ENCODE measurements around the gene BEGAIN. TPM values are rescaled to one million over a fixed set of nuclear protein-coding genes. Genes with fewer than 3 reads are reported as not detected.
A peak's percentile ranks its signal among the peaks of the same experiment; 100 is the strongest.

BEGAIN gene
- total and polyA plus RNA-seq, 9 of the 15 experiments (the other 6 are each of a cell fraction or from before 2014, with no cell fraction given): 0.07 to 0.68 (median 0.55) TPM; not detected in 3

DNA sequence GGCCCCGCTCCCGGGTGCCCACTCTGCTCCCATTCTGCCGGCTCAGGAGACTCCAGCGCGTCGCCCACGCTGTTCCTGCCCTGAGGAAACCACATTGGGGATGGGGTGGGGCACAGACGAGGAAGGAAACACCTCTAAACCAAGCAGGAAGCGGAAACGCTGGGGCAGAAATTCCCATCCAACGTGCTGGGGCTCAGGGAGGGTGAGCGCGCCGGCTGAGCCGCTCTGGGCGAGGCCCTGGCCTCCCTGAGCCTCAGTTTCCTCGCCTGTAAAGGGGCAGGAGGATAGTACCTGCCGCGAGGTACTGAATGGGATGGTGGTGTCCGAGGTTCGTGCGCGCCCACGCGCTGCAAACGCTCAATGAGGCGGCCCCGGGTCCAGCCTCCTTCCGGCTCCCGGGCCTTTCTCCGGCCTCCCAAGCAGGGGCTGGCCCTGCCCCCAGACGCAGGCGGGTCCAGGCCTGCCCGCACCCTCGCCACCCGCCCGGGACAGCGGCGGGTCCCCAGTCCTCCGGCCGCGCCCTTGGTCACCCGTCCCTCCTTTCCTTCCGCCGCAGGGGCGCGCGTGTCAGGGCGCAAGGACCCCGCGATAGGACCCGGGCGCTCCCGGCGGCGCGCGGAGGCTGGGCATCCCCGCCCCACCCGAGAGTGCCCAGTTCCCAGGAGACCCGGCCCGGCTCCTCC lies 673 bp downstream of the BEGAIN start (continued):
- TF ChIP-seq, protein P1, sequence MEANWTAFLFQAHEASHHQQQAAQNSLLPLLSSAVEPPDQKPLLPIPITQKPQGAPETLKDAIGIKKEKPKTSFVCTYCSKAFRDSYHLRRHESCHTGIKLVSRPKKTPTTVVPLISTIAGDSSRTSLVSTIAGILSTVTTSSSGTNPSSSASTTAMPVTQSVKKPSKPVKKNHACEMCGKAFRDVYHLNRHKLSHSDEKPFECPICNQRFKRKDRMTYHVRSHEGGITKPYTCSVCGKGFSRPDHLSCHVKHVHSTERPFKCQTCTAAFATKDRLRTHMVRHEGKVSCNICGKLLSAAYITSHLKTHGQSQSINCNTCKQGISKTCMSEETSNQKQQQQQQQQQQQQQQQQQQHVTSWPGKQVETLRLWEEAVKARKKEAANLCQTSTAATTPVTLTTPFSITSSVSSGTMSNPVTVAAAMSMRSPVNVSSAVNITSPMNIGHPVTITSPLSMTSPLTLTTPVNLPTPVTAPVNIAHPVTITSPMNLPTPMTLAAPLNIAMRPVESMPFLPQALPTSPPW (CRISPR knock-in tag; IDR thresholded peaks at IDR 0.05): 0 out of 2 replicates have a peak, but pooled peaks have one; percentile 60
- TF ChIP-seq, protein P2, sequence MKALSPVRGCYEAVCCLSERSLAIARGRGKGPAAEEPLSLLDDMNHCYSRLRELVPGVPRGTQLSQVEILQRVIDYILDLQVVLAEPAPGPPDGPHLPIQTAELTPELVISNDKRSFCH (CRISPR knock-in tag; IDR thresholded peaks at IDR 0.05): no peak
- TF ChIP-seq, protein P2 (tag; IDR thresholded peaks at IDR 0.05): 0 out of 2 replicates have a peak, but pooled peaks have one; percentile 41
- no peak for TF ChIP-seq ELF1 (tag; IDR thresholded peaks at IDR 0.05)
- peak; percentile 43 for TF ChIP-seq ZFX (CRISPR knock-in tag; IDR thresholded peaks at IDR 0.05)
- TF ChIP-seq RCOR1 (IDR thresholded peaks at IDR 0.05; ENCODE audit: borderline replicate concordance in 1 of 2, low read depth in 2 of 2, low read length in 2 of 2): no peak
- TF ChIP-seq EGR1 (conservative IDR thresholded peaks at IDR 0.05): peak; percentile 61
- TF ChIP-seq, protein P3, sequence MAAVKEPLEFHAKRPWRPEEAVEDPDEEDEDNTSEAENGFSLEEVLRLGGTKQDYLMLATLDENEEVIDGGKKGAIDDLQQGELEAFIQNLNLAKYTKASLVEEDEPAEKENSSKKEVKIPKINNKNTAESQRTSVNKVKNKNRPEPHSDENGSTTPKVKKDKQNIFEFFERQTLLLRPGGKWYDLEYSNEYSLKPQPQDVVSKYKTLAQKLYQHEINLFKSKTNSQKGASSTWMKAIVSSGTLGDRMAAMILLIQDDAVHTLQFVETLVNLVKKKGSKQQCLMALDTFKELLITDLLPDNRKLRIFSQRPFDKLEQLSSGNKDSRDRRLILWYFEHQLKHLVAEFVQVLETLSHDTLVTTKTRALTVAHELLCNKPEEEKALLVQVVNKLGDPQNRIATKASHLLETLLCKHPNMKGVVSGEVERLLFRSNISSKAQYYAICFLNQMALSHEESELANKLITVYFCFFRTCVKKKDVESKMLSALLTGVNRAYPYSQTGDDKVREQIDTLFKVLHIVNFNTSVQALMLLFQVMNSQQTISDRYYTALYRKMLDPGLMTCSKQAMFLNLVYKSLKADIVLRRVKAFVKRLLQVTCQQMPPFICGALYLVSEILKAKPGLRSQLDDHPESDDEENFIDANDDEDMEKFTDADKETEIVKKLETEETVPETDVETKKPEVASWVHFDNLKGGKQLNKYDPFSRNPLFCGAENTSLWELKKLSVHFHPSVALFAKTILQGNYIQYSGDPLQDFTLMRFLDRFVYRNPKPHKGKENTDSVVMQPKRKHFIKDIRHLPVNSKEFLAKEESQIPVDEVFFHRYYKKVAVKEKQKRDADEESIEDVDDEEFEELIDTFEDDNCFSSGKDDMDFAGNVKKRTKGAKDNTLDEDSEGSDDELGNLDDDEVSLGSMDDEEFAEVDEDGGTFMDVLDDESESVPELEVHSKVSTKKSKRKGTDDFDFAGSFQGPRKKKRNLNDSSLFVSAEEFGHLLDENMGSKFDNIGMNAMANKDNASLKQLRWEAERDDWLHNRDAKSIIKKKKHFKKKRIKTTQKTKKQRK (IDR thresholded peaks at IDR 0.05; ENCODE audit: borderline replicate concordance, low read depth, low read length): no peak
- no peak for TF ChIP-seq SMARCB1 (IDR thresholded peaks at IDR 0.05; ENCODE audit: insufficient read length, low read depth)
- peak; percentile 22; the same call in 1 of the 2 replicates for TF ChIP-seq GABPA (tag; conservative IDR thresholded peaks at IDR 0.05; ENCODE audit: low read depth)
- TF ChIP-seq RNF2 (IDR thresholded peaks at IDR 0.05): no peak
- TF ChIP-seq, protein P4, sequence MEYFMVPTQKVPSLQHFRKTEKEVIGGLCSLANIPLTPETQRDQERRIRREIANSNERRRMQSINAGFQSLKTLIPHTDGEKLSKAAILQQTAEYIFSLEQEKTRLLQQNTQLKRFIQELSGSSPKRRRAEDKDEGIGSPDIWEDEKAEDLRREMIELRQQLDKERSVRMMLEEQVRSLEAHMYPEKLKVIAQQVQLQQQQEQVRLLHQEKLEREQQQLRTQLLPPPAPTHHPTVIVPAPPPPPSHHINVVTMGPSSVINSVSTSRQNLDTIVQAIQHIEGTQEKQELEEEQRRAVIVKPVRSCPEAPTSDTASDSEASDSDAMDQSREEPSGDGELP (CRISPR knock-in tag; IDR thresholded peaks at IDR 0.05; ENCODE audit: borderline replicate concordance): peak; percentile 44; the same call in 1 of the 2 replicates
- peak; percentile 48 for TF ChIP-seq POLR2G (IDR thresholded peaks at IDR 0.05; ENCODE audit: low read depth, low read length)
- no peak for TF ChIP-seq ZNF24 (IDR thresholded peaks at IDR 0.05)
- TF ChIP-seq, protein P5, sequence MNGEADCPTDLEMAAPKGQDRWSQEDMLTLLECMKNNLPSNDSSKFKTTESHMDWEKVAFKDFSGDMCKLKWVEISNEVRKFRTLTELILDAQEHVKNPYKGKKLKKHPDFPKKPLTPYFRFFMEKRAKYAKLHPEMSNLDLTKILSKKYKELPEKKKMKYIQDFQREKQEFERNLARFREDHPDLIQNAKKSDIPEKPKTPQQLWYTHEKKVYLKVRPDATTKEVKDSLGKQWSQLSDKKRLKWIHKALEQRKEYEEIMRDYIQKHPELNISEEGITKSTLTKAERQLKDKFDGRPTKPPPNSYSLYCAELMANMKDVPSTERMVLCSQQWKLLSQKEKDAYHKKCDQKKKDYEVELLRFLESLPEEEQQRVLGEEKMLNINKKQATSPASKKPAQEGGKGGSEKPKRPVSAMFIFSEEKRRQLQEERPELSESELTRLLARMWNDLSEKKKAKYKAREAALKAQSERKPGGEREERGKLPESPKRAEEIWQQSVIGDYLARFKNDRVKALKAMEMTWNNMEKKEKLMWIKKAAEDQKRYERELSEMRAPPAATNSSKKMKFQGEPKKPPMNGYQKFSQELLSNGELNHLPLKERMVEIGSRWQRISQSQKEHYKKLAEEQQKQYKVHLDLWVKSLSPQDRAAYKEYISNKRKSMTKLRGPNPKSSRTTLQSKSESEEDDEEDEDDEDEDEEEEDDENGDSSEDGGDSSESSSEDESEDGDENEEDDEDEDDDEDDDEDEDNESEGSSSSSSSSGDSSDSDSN (IDR thresholded peaks at IDR 0.05; ENCODE audit: borderline replicate concordance in 1 of 2, low read depth in 2 of 2, low read length in 2 of 2): no peak
- TF ChIP-seq SIN3B (IDR thresholded peaks at IDR 0.05; ENCODE audit: low read depth): no peak
- no peak for TF ChIP-seq TBP (optimal IDR thresholded peaks at IDR 0.05; ENCODE audit: low read depth, low read length)

All from K562 (cell line).